ENCODE measurements around the gene TM4SF1. TPM values are rescaled to one million over a fixed set of nuclear protein-coding genes. Genes with fewer than 3 reads are reported as not detected.
A peak's percentile ranks its signal among the peaks of the same experiment; 100 is the strongest.

The TM4SF1 gene
- total and polyA plus RNA-seq, 9 of the 15 experiments (the other 6 are each of a cell fraction or from before 2014, with no cell fraction given) = 0.06 to 0.44 (median 0.08) TPM; not detected in 4

DNA sequence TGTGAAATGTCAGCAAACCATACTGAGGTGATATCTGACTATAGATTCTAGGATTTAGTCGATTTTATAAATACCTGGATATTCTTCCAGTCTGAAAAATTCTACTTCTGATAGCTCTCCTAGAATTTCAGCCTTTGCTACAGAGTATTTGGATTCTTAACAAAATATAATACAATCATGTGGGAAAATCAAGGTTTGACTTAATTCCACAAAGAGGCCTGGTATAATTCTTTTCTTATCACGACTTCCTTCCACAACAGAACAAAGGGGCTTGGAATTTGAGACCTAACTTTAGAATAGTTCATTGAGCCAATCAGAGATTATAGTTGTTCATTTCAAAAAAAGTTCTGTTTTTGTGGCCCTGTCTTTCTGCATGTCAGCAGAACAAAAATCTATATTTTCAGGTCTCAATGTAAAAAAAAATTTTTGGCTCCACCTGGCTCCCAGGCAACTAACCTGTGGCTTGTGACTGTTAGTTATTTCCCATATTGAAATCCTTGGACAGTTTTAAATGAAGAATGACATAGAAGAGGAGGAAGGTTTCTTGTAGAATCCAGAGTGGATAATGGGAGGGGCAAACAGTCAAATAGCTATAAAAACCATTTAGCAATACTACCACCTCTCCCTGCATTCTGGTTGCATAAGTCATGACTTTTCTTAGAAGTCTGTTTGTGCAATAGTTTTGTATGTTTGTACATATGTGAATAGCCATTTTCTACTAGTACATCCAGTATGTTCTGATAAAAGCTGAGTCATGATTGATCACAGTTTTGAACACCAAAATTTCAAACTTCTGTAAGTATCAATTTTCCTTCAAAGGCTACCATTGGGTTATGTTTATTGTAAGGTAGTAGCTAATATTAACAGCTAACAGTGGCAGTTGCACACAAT lies 4.0 kb downstream of the TM4SF1 start:
- TF ChIP-seq POLR3A (IDR thresholded peaks at IDR 0.05; ENCODE audit: borderline replicate concordance, extremely low read depth, insufficient read depth, insufficient read length) = no peak
- peak; percentile 49 for TF ChIP-seq NFE2L1 (tag; IDR thresholded peaks at IDR 0.05; ENCODE audit: borderline replicate concordance, low read depth)
- peak; percentile 57 for TF ChIP-seq MAFG (tag; conservative IDR thresholded peaks at IDR 0.05)
- TF ChIP-seq MXI1 (IDR thresholded peaks at IDR 0.05; ENCODE audit: low read depth, low read length) = no peak
- TF ChIP-seq PCBP2 (IDR thresholded peaks at IDR 0.05; ENCODE audit: low read depth, low read length, poor library complexity, severe bottlenecking) = no peak
- TF ChIP-seq ATF7 (IDR thresholded peaks at IDR 0.05) = no peak
- TF ChIP-seq ZNF316 (IDR thresholded peaks at IDR 0.05) = peak; percentile 25; the same call in 1 of the 2 replicates
- no peaks in the 10 kb centered on the region for H3K79me2 ChIP-seq (ENCODE audit: control insufficient read depth, insufficient read depth, low read length)
- FAIRE-seq (no peak), DNase-seq (ENCODE audit: extremely low read depth in 1 of 4, low spot score in 3 of 4) (no peak), ATAC-seq (no peak)
- H3K4me1 ChIP-seq (replicated peaks in 1 of 2; ENCODE audit: control insufficient read depth in 2 of 2, insufficient read depth in 2 of 2, low read length in 2 of 2) = no peaks in the 10 kb centered on the region
- H3K9me3 ChIP-seq (replicated peaks; ENCODE audit: control insufficient read depth, insufficient read depth, low read depth, low read length) = no peaks in the 10 kb centered on the region
- H3K4me3 ChIP-seq = no peak overlapping the region
- no peaks in the 10 kb centered on the region for H3K36me3 ChIP-seq (ENCODE audit: control insufficient read depth, insufficient read depth, low read length)
- no peak overlapping the region for H3K4me2 ChIP-seq (ENCODE audit: insufficient read depth, low read length)
- H3K27ac ChIP-seq (ENCODE audit: extremely low read depth, low read depth, low read length) = no peak overlapping the region
- BruUV-seq (replicated peaks) = no TSS peak
- H2AFZ ChIP-seq (ENCODE audit: low read depth, low read length) = no peak overlapping the region
- H3K27me3 ChIP-seq (ENCODE audit: control insufficient read depth in 2 of 2, insufficient read depth in 2 of 2, low read length in 2 of 2) = peaks cover 0 to 6% of the 10 kb centered on the region in 2 experiments; a peak in 3 of 5 replicates
- in situ Hi-C loops (cut with MboI) (no loop called here), intact Hi-C loops (cut with micrococcal nuclease) (no loop called here)
- H3K9ac ChIP-seq (ENCODE audit: insufficient read depth in 1 of 2, low read depth in 2 of 2, low read length in 2 of 2) = no peak overlapping the region
- ChIA-PET CTCF (ENCODE audit: low intra/inter-chr PET ratio) (no interaction called here), POLR2A (no interaction called here)
- peaks cover 2% of the 10 kb centered on the region; the same call in 1 of the 2 replicates for H4K20me1 ChIP-seq (replicated peaks; ENCODE audit: control insufficient read depth, insufficient read depth, low read length)
- H3K9me1 ChIP-seq (ENCODE audit: control insufficient read depth, insufficient read depth, low read length) = no peaks in the 10 kb centered on the region
- WGBS (ENCODE audit: insufficient coverage, low coverage, missing lambda C conversion rate) = 0% methylated on average over 2 of the region's 2 CpGs
